OCI-LY1 (cell line): ENCODE measurements around the gene MOB1B.

Experiments used
- EZH2 ChIP-seq: fragments of 200-600 bp; sonication (generic), shearing (Covaris generic); IDR thresholded peaks from 2 replicates; pipeline ENCODE4 v1.8.0; 2017; ENCODE audit warnings: borderline replicate concordance, mixed run types, mild to moderate bottlenecking, antibody characterized with exemption, low read length, moderate library complexity, mixed read lengths
- TF ChIP-seq, protein P1 (sequence below): fragments of 200-600 bp; sonication (generic), shearing (Covaris generic); IDR thresholded peaks from 2 replicates; pipeline ENCODE4 v1.5.1; 2017; ENCODE audit warnings: mild to moderate bottlenecking, antibody characterized with exemption, low read length, moderate library complexity, mixed read lengths

GRCh38 chr4:70885174-70885573 lies 17.0 kb upstream of the MOB1B start:
- TF ChIP-seq, protein P1, sequence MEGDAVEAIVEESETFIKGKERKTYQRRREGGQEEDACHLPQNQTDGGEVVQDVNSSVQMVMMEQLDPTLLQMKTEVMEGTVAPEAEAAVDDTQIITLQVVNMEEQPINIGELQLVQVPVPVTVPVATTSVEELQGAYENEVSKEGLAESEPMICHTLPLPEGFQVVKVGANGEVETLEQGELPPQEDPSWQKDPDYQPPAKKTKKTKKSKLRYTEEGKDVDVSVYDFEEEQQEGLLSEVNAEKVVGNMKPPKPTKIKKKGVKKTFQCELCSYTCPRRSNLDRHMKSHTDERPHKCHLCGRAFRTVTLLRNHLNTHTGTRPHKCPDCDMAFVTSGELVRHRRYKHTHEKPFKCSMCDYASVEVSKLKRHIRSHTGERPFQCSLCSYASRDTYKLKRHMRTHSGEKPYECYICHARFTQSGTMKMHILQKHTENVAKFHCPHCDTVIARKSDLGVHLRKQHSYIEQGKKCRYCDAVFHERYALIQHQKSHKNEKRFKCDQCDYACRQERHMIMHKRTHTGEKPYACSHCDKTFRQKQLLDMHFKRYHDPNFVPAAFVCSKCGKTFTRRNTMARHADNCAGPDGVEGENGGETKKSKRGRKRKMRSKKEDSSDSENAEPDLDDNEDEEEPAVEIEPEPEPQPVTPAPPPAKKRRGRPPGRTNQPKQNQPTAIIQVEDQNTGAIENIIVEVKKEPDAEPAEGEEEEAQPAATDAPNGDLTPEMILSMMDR, result peak; percentile 28; the same call in 1 of the 2 replicates
- no peak for TF ChIP-seq EZH2
